GM12878 (cell line): ENCODE results near the gene MYLK3.

ENCODE experiments used
- BHLHE40 ChIP-seq, 2 experiments: fragments of 450-650 bp in 1 of 2; IDR thresholded peaks; 2 replicates each; pipeline ENCODE4 v1.6.1; 2011 to 2017; ENCODE audit warnings: low read depth in 2 of 2, borderline replicate concordance in 1 of 2, improper control_type of control experiment in 1 of 2, low read length in 1 of 2, mild to moderate bottlenecking in 1 of 2
- CTCF ChIP-seq, 3 experiments: IDR thresholded peaks in 2 of 3; conservative IDR thresholded peaks in 1 of 3; 2 replicates each; pipeline ENCODE4 v1.5.1; 2011; ENCODE audit warnings: low read depth in 3 of 3, low read length in 3 of 3, mild to moderate bottlenecking in 3 of 3, control low read depth in 2 of 3, moderate library complexity in 2 of 3, inconsistent platforms in 1 of 3, mixed read lengths in 1 of 3; ENCODE audit not compliant: control insufficient read depth in 2 of 3, insufficient read depth in 1 of 3; ENCODE audit errors: extremely low read depth in 1 of 3
- EP300 ChIP-seq, 2 experiments: fragments of 150-350 bp in 1 of 2; IDR thresholded peaks; 2 replicates each; pipeline ENCODE4 v1.6.1; 2011 to 2012; ENCODE audit warnings: low read depth in 2 of 2, low read length in 2 of 2, borderline replicate concordance in 1 of 2, improper control_type of control experiment in 1 of 2, inconsistent platforms in 1 of 2; ENCODE audit not compliant: control insufficient read depth in 1 of 2
- EZH2 ChIP-seq: IDR thresholded peaks from 2 replicates; pipeline ENCODE4 v1.6.1; 2012; ENCODE audit warnings: low read depth, mild to moderate bottlenecking, control low read depth, inconsistent platforms, low read length, borderline replicate concordance; ENCODE audit not compliant: control insufficient read depth
- SREBF2 ChIP-seq: IDR thresholded peaks from 2 replicates; pipeline ENCODE4 v1.6.1; 2012; ENCODE audit warnings: mild to moderate bottlenecking, low read length
- TARDBP ChIP-seq: IDR thresholded peaks from 2 replicates; pipeline ENCODE4 v1.6.1; 2016; ENCODE audit warnings: borderline replicate concordance

- no peak for TF ChIP-seq CTCF (IDR thresholded peaks at IDR 0.05 in 2 of 3, conservative IDR thresholded peaks at IDR 0.05 in 1 of 3; ENCODE audit: control insufficient read depth in 2 of 3, extremely low read depth in 1 of 3, insufficient read depth in 1 of 3, low read depth in 3 of 3, low read length in 3 of 3)
- TF ChIP-seq EZH2 = no peak
- no peak for TF ChIP-seq SREBF2
- TF ChIP-seq EP300 (IDR thresholded peaks at IDR 0.05; ENCODE audit: borderline replicate concordance in 1 of 2, control insufficient read depth in 1 of 2, low read depth in 2 of 2, low read length in 2 of 2) = no peak
- TF ChIP-seq TARDBP = no peak
- TF ChIP-seq BHLHE40 (IDR thresholded peaks at IDR 0.05; ENCODE audit: borderline replicate concordance in 1 of 2, low read depth in 2 of 2, low read length in 1 of 2) = no peak
Observed at GRCh38 chr16:46713634-46714033, 34.5 kb downstream of the MYLK3 start.
